Stimulated activated naive CD4-positive, alpha-beta T cell (primary cell): ENCODE data around the gene MAPK8.

ENCODE experiments used
- DNase-seq, 6 experiments: peaks; one replicate each; lab custom pipeline; 2025; lab: John Stamatoyannopoulos, UW

Gene MAPK8

DNA sequence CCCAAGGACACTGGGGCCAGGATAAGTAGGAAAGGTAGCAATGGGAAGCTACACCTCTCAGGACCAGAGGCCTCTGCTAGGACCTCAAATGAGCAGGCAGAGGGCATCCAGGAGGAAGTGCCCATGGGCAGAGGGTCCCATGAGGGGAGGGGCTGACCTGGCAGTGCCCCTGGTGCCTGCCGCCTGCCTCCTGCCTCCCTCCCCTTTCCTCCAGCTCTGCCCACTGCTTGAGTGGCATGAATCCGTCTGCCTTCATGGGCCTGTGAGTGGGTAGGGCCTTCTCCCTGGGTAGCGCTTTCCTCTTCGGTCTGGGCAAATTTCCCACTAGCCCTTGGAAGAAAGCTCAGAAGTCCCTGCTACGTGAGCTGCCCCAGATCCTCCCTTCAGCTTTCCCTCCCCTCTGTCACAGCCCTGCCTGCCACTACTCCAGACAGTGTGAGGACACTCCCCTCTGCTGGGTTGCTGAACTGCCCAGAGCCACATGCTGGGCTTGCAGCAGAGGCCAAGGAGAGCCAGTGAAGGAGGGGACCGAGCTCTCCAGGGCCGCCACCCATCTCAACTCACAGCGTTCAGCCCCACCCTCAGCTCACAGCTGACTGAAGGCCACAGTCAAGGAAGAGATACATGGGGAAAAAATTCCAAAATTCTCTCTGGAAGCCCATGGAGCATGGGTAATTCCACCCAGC, 157.0 kb downstream of the MAPK8 start:
- no peak for DNase-seq

GRCh38 chr10:48464121-48464870, 157.8 kb downstream of the MAPK8 start:
- DNase-seq: no peak

GRCh38 chr10:48464871-48465736, 158.6 kb downstream of the MAPK8 start:
- DNase-seq: no peak

GRCh38 chr10:48465860-48466521, 159.5 kb downstream of the MAPK8 start:
- no peak for DNase-seq

- DNase-seq: no peak
Observed at GRCh38 chr10:48466611-48467240, 160.2 kb downstream of the MAPK8 start.

DNA sequence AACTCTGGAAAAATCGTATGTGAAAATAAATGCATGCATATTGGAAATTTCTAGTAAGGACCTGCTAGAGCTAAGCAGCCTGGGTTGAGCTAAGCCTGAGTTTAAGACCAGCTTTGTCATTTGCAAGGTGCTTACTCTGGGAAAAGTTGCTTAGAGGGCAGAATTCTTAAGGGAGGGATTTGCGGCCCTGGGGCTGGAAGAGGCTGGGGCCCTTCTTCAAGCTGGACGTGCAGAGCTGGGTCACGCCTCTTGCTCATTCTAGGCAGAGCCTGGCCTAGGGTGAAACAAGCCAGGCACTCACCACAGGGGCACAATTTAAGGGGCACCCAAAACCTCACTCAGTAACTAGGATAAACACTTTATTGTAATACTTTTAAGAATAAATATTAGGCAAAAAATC, 161.2 kb downstream of the MAPK8 start:
- no peak for DNase-seq

DNA sequence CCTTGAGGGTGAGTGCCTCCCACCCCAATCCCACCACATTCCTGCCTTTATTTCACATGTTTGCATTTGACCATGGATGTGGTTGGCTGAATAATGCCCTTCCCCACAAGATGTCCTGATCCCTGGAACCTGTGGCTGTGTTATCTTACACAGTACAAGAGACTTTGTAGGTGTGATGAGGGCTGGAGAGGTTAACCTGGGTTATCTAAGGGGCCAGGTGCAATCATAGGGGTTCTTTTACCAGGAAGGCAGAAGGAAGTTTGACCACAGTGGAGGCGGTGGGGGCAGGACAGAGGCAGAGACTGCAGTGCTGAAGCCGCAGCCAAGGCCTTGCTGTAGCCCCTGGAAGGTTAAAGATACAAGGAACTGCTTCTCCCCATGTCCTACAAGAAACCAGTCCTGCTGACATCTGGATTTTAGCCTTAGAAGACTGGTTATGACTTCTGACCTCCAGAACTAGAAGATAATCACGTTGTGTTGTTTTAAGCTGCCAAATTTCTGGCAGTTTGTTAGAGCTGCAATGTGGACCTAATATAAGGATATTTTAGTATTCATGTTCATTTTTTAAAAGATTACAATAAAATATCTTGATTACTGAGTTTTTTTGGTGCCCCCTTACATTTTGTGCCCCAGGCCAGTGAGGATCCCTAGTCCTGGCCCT, 161.8 kb downstream of the MAPK8 start:
- no peak for DNase-seq

DNA sequence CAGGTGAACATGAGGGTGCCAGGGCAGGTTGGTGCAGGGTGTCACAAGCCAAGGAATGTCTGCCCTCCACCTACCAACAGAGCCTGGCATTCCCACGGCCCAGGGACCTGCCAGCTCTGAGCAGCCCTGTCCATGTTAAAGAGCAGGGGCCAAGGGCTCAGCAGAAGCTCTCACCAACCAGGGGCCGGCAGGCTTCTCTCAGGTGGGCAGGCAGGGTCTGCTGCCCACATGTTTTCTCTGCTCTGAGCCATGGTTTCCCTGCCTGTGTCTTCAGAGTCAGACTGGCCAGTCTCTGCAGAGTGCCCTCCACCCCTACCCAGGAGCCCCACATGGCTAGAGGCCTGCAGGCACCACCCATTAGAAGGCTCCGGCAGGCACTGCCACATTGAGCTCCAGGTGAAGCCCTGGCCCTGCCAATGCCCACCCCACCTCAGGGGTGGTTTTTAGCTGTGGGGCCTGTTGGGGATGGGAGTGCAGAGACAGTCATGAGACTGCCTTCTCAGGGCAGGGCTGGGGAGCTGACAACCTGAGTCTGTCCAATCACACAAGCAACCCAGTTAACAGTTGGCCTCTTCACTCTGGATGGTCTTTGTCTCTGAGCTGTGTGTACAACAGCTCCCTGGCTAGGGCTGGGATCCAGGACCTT, 162.5 kb downstream of the MAPK8 start:
- no peak for DNase-seq

GRCh38 chr10:48469516-48470020, 163.1 kb downstream of the MAPK8 start:
- no peak for DNase-seq

DNA sequence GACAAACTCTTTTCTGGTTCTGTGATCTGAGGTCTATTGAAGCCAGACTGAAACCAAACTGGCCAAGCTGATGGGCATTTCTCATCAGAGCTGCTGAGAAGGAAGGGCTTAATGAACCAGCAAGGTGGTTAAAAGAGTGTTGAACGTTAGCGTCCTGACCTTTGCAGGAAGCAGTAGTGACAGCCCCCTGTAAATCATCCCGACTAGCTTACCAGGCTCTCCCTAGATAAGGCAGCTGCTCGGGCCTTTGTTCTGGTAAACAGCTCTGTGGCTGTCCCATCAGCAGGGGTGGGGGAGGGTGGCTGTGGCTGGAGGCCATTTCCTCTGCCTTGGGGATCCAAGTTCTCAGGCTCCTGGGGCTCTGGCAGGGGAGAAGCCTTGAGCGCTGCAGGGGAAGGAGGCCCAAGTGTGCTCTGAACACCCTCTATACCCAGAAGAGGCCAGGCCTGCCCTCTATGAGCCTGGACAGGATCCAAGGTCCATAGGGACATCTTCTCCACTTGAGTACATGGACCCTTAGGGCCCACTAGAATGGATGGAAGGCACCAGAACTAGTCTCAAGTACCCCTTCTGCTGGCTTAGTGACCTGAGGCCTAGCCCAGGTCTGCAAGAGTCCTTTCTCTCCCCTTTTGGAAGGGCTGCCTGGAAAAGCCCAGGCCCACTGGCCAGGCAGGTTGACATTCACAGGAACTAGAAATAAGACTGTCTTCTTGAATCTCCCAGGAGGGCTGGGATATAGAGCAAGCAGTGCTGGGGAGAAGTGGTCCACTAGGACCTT, 163.8 kb downstream of the MAPK8 start:
- no peak for DNase-seq

DNA sequence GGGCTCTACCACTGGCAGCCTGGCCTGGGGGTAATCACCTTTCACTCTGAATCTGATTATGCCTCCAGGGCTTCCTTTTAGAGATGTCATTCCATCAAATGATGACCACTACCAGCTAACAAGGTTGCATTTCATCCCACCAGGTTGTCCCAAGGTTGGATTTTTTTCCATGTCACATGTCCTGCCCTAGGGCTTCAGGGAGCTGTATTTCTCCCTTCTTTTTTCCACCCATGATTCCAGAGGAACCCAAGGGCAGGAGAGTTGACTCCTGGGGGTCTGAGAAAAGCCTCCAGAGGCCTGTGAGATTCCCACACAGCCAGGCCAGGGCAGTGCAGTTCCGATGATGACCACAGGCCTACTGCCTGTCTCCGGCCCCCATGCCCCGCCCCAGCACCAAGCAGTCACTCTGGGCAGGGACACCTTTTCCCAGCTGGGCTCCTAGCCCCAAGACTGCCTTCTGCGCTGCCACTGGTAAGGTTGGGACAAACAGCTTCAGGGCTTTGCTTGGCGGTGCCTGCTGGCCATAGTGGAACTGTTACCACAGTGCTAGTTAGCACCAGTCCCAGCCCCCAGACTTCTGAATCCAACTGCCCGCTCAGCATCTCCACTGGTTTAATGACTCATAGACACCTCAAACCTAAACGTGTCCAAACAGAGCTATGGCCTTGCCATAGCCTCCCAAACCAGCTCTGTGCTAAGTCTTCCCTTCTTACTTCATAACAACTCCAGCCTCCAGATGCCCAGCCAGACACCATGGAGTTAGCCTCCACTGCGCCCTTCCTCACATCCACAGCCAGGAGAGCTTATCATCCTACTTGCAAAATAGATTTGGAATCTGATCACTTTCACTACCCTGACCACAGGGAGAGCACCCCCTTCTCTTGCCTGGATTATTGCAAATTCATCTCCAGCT, 164.7 kb downstream of the MAPK8 start:
- no peak for DNase-seq

DNA sequence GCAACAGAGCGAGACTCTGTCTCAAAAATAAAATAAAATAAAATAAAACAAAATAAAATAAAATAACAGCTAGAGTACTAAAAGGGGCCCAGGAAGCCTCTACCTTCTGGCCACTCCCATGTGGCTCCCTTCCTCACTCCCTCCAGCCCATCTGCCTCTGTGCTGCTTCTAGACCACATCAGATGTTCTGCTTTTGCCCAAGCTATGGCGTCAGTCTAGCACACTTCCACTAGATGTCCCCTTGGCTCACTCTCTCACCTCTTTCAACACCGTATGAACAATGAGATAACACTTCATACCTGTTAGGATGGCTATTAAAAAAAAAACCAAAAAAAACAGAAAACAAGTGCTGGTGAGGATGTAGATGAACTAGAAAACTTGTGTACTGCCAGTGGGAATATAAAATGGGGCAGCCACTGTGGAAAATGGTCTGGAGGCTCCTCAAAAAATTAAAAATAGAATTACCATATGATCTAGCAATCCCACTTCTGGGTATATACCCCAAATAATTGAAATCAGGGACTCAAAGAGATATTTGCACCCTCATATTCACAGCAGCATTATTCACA, 166.1 kb downstream of the MAPK8 start:
- no peak for DNase-seq

- DNase-seq: no peak
Observed at GRCh38 chr10:48473704-48474103, 167.2 kb downstream of the MAPK8 start.

- DNase-seq: no peak
Observed at GRCh38 chr10:48474765-48475365, 168.4 kb downstream of the MAPK8 start.

DNA sequence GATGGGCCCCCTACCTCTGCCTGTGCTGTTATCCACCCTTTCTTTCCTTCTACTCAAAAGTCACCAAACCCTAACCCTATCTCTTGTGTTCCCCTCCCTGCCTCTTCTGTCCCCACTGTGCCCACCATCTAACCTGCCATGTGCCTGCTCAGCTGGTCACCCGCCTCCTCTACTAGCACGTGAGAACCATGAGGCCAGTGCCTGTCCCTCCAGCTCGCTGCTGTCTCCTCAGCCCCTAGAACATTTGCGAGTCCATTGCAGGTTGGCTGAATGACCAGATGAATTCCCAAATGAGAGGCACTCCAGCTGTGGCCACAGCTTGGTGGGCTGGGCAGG, 169.4 kb downstream of the MAPK8 start:
- DNase-seq: no peak

- no peak for DNase-seq
Observed at GRCh38 chr10:48476279-48476982, 170.0 kb downstream of the MAPK8 start.

DNA sequence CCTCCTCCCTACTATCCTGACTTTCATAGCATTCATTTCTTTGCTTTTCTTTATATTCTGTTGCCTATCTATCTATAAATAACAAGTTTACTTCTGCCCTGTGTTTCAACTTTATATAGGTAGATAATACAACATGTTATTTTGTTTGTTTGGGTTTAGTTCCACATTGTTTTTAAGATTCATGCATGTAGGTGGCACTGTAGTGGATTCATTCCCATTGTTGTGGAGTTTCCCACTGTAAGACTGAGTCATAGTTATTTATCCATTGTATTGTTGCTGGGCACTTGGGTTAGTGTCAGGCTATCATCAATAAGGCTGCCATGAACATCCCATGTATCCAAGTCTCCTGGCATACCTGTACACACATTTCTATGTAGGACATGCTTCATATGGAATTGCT, 170.7 kb downstream of the MAPK8 start:
- DNase-seq: no peak
